HepG2 (cell line): ENCODE measurements around the gene GATM. TPM values are rescaled to one million over a fixed set of nuclear protein-coding genes. Genes with fewer than 3 reads are reported as not detected.

ENCODE experiments used
- ATAC-seq: fragments of 200-7000 bp; cut with Tn5 transposase; 3 replicates; pipeline ENCODE4 v1.9.1; 2020; ENCODE audit warnings: mild to moderate bottlenecking, moderate library complexity
- BruUV-seq: library from RNA; stranded (reverse); fragments of 400-500 nt; replicated peaks from 2 replicates; lab custom pipeline; 2021; lab: Mats Ljungman, UMichigan
- CTCF ChIA-PET: fragments of 300-600 bp; formaldehyde crosslinking; extraction: SDS; loops from one replicate; lab custom pipeline; 2021; ENCODE audit warnings: low total read pairs, inconsistent platforms, low intra/inter-chr PET ratio; lab: Yijun Ruan, JAX
- POLR2A ChIA-PET: fragments of 350-600 bp; sonication (Branson Sonifier 250); formaldehyde crosslinking; loops from one replicate; lab custom pipeline; 2020; ENCODE audit warnings: antibody characterized with exemption, inconsistent platforms; lab: Yijun Ruan, JAX
- DNase-seq: peaks from one replicate; pipeline ENCODE4 v3.0.0-alpha.2; 2015; ENCODE audit warnings: low spot score
- FAIRE-seq: peaks from 3 replicates; lab custom pipeline; 2011; peaks lifted over from hg19 to GRCh38; lab: Jason Lieb, UNC
- H2AFZ ChIP-seq: one replicate; pipeline ENCODE4 v1.6.1; 2011; ENCODE audit warnings: low read length, inconsistent platforms
- H3K27ac ChIP-seq: fragments of 300-600 bp; 3 replicates; pipeline ENCODE4 v1.8.0; 2011; ENCODE audit warnings: mixed run types, mild to moderate bottlenecking, mixed read lengths, low read length, inconsistent platforms; ENCODE audit not compliant: insufficient read depth; ENCODE audit errors: extremely low read length
- H3K27me3 ChIP-seq, 2 experiments: fragments of 200-600 bp in 1 of 2; 2 replicates in 1 of 2; 3 replicates in 1 of 2; pipeline versions ENCODE4 v1.6.0 to v1.8.0; 2011; ENCODE audit warnings: low read length in 2 of 2, mild to moderate bottlenecking in 2 of 2, moderate library complexity in 2 of 2, inconsistent platforms in 1 of 2; ENCODE audit not compliant: insufficient read depth in 2 of 2, control insufficient read depth in 1 of 2
- H3K36me3 ChIP-seq, 2 experiments: fragments of 200-600 bp in 1 of 2; replicated peaks in 1 of 2; 2 replicates in 1 of 2; 3 replicates in 1 of 2; pipeline versions ENCODE4 v1.5.1 to v1.8.0; 2011; ENCODE audit warnings: low read length in 2 of 2, inconsistent platforms in 1 of 2; ENCODE audit not compliant: insufficient read depth in 2 of 2, control insufficient read depth in 1 of 2
- H3K4me1 ChIP-seq: 2 replicates; pipeline ENCODE4 v1.5.1; 2012; ENCODE audit warnings: low read length, inconsistent platforms; ENCODE audit not compliant: insufficient read depth
- H3K4me2 ChIP-seq: 2 replicates; pipeline ENCODE4 v1.6.0; 2011; ENCODE audit warnings: low read depth, low read length, inconsistent platforms
- H3K4me3 ChIP-seq, 3 experiments: fragments of 200-600 bp in 1 of 3; sonication (generic), shearing (Covaris generic) in 1 of 3; replicated peaks in 1 of 3; 2 replicates each; pipeline ENCODE4 v1.5.1; 2011 to 2016; ENCODE audit warnings: low read length in 3 of 3, inconsistent platforms in 2 of 3, low read depth in 2 of 3, mild to moderate bottlenecking in 2 of 3, control low read depth in 1 of 3, mixed read lengths in 1 of 3; ENCODE audit not compliant: insufficient read depth in 1 of 3
- H3K79me2 ChIP-seq: one replicate; pipeline ENCODE4 v1.6.1; 2011; ENCODE audit warnings: low read length, inconsistent platforms; ENCODE audit not compliant: insufficient read depth
- H3K9ac ChIP-seq: 2 replicates; pipeline ENCODE4 v1.6.0; 2011; ENCODE audit warnings: mild to moderate bottlenecking, low read depth, low read length, inconsistent platforms; ENCODE audit not compliant: insufficient read depth
- H3K9me3 ChIP-seq: 2 replicates; pipeline ENCODE4 v1.5.1; 2012; ENCODE audit warnings: mild to moderate bottlenecking, low read length
- H4K20me1 ChIP-seq: 2 replicates; pipeline ENCODE4 v1.6.0; 2011; ENCODE audit warnings: inconsistent platforms, mild to moderate bottlenecking, low read length, moderate library complexity; ENCODE audit not compliant: insufficient read depth
- AHR ChIP-seq: IDR thresholded peaks from 2 replicates; pipeline ENCODE4 v1.6.1; 2018; ENCODE audit warnings: missing genetic modification reagents, missing compliant biosample characterization
- GTF3A ChIP-seq: sonication (generic); formaldehyde crosslinking; conservative IDR thresholded peaks from 2 replicates; pipeline ENCODE4 v1.4.0; 2020; ENCODE audit warnings: mild to moderate bottlenecking, missing genetic modification reagents
- PHF20 ChIP-seq: sonication (generic); formaldehyde crosslinking; IDR thresholded peaks from 2 replicates; pipeline ENCODE4 v1.5.0; 2020; ENCODE audit warnings: mild to moderate bottlenecking, missing genetic modification reagents
- TEAD3 ChIP-seq: optimal IDR thresholded peaks from 2 replicates; pipeline ENCODE3; 2016; ENCODE audit warnings: borderline replicate concordance
- THRA ChIP-seq: sonication (generic); formaldehyde crosslinking; IDR thresholded peaks from 2 replicates; pipeline ENCODE4 v1.4.0; 2020; ENCODE audit warnings: missing genetic modification reagents, borderline replicate concordance
- ZEB1 ChIP-seq: IDR thresholded peaks from 2 replicates; pipeline ENCODE4 v1.6.1; 2012; ENCODE audit warnings: mild to moderate bottlenecking, low read depth, inconsistent platforms; ENCODE audit not compliant: insufficient replicate concordance
- ZNF264 ChIP-seq: sonication (generic); formaldehyde crosslinking; IDR thresholded peaks from 2 replicates; pipeline ENCODE4 v1.4.0; 2020; ENCODE audit warnings: missing genetic modification reagents
- ZNF343 ChIP-seq: sonication (generic); formaldehyde crosslinking; IDR thresholded peaks from 2 replicates; pipeline ENCODE4 v1.4.0; 2020; ENCODE audit warnings: mild to moderate bottlenecking, missing genetic modification reagents
- ZNF772 ChIP-seq: sonication (generic); formaldehyde crosslinking; IDR thresholded peaks from 2 replicates; pipeline ENCODE4 v1.5.0; 2020; ENCODE audit warnings: mild to moderate bottlenecking, missing genetic modification reagents
- ZSCAN25 ChIP-seq: sonication (generic); formaldehyde crosslinking; IDR thresholded peaks from 2 replicates; pipeline ENCODE4 v1.8.0; 2022; ENCODE audit warnings: mild to moderate bottlenecking, missing genetic modification reagents
- ZSCAN31 ChIP-seq: sonication (generic); formaldehyde crosslinking; IDR thresholded peaks from 2 replicates; pipeline ENCODE4 v1.5.0; 2020; ENCODE audit warnings: low read depth, mild to moderate bottlenecking, missing genetic modification reagents
- WGBS: methylation state at CpG from one replicate; pipeline ENCODE4 v1.1.6; 2017; ENCODE audit warnings: low lambda C conversion rate; 5-methylcytosine and 5-hydroxymethylcytosine counted together
- in situ Hi-C: cut with HindIII; loops from 2 replicates; pipeline ENCODE4 v1.10.0; 2017; ENCODE audit warnings: low pct_unique_long_range_greater_than_20kb; ENCODE audit not compliant: extremely low pct_ligation_motif_present
- intact Hi-C: fragments of 100-400 bp; cut with micrococcal nuclease; formaldehyde crosslinking; loops from one replicate; pipeline ENCODE4 v1.10.0; 2022; ENCODE audit not compliant: unreplicated experiment
- polyA plus RNA-seq, 8 experiments: library from polyadenylated mRNA; depleted of rRNA in 3 of 8; stranded (reverse) in 7 of 8; unstranded in 1 of 8; fragments of >200 nt; fragmentation: Illumina TruSeq in 4 of 8; extraction: Trizol in 4 of 8; gene quantifications; 2 replicates each; pipeline versions ENCODE4 v1.2.1 to v1.2.3, GENCODE V29; 2011 to 2016; ENCODE audit warnings: low read depth in 4 of 8, missing spikeins in 1 of 8, mixed read lengths in 1 of 8; ENCODE audit not compliant: insufficient read depth in 1 of 8
- total RNA-seq, 5 experiments: library from RNA; depleted of rRNA; stranded (reverse); fragments of >200 nt; fragmentation: Illumina TruSeq; extraction: Trizol; gene quantifications; 2 replicates each; pipeline ENCODE4 v1.2.3, GENCODE V29; 2016; ENCODE audit warnings: low read depth in 1 of 5
- TF ChIP-seq, protein P1 (sequence below): sonication (generic); formaldehyde crosslinking; conservative IDR thresholded peaks from 2 replicates; pipeline ENCODE4 v1.5.0; 2020; ENCODE audit warnings: missing genetic modification reagents

The GATM gene
- total and polyA plus RNA-seq, 2 of the 13 experiments (the other 11 are each of a cell fraction or from before 2014, with no cell fraction given) = 2.1 to 16.8 TPM

- BruUV-seq = no TSS peak
- ChIA-PET POLR2A (interaction anchor here (0.7 kb wide), 1 partner anchor 45 kb away, joined by 3 read pairs; no protein-coding TSS in a partner anchor), CTCF (no interaction called here)
- Histone ChIP-seq H3K4me3 (no peak overlapping the region), H3K4me1 (peaks cover 74% of the 10 kb centered on the region), H3K36me3 (no peaks in the 10 kb centered on the region), H3K4me2 (peak overlapping the region; percentile 13), H3K79me2 (no peaks in the 10 kb centered on the region)
- peak; percentile 12 for FAIRE-seq
- ATAC-seq = peak; percentile 76
- WGBS = 67% methylated on average over 3 of the region's 3 CpGs
- TF ChIP-seq TEAD3 (CRISPR knock-in tag) = peak; percentile 51
- TF ChIP-seq, protein P1, sequence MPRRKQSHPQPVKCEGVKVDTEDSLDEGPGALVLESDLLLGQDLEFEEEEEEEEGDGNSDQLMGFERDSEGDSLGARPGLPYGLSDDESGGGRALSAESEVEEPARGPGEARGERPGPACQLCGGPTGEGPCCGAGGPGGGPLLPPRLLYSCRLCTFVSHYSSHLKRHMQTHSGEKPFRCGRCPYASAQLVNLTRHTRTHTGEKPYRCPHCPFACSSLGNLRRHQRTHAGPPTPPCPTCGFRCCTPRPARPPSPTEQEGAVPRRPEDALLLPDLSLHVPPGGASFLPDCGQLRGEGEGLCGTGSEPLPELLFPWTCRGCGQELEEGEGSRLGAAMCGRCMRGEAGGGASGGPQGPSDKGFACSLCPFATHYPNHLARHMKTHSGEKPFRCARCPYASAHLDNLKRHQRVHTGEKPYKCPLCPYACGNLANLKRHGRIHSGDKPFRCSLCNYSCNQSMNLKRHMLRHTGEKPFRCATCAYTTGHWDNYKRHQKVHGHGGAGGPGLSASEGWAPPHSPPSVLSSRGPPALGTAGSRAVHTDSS (CRISPR knock-in tag) = no peak
- TF ChIP-seq, all 625 proteins: peak for 1
- in situ Hi-C loops (no loop called here), intact Hi-C loops (loop anchor here (2.0 kb wide), 1 partner anchor 40 kb away; no protein-coding TSS in a partner anchor)
- Histone ChIP-seq H3K9me3 (no peaks in the 10 kb centered on the region), H3K27ac (peak overlapping the region; percentile 61), H3K27me3 (no peaks in the 10 kb centered on the region), H4K20me1 (no peaks in the 10 kb centered on the region), H3K9ac (no peak overlapping the region), H2AFZ (no peak overlapping the region)
- peak; percentile 28 for DNase-seq
Measured at GRCh38 chr15:45346381-45346780, 32.0 kb downstream of the GATM start.

DNA sequence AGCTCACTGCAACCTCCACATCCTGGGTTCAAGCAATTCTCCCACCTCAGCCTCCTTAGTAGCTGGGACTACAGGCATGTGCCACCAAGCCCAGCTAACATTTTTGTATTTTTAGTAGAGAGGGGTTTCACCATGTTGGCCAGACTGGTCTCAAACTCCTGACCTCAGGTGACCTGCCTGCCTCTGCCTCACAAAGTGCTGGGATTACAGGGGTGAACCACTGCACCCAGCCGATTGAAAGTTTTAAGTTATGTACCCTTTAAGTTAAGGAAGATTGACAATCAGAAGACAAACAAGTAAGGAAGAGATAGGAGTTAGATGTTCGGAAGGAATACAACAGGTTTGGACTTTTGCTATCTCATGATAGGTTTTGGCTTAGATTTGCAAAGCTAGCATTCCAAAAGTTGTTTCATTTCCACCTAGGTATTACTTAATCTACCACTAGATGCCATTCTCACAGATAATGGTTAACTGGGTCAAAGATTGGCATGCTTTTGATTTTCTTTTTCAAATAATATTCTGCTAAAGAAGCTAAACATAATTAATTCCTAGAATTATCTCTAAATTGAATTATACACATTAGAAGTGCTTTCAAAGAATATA is 35.0 kb downstream of the GATM start:
- 27% methylated on average over 2 of the region's 2 CpGs for WGBS
- POLR2A ChIA-PET = interaction anchor here (0.9 to 1.5 kb wide), 2 partner anchors 15 to 59 kb away, joined by 3 to 4 read pairs; a partner anchor contains a TSS
- H3K9ac ChIP-seq = no peak overlapping the region
- in situ Hi-C loops (loop anchor here (5.0 kb wide), 1 partner anchor 39 kb away; no protein-coding TSS in a partner anchor), intact Hi-C loops (no loop called here)
- H3K27me3 ChIP-seq = no peaks in the 10 kb centered on the region
- H3K9me3 ChIP-seq = no peaks in the 10 kb centered on the region
- no peaks in the 10 kb centered on the region for H3K36me3 ChIP-seq
- DNase-seq = peak; percentile 29
- no peak overlapping the region for H3K4me3 ChIP-seq
- TF ChIP-seq AHR (CRISPR knock-in tag) (no peak), ZNF264 (CRISPR knock-in tag) (0 out of 2 replicates have a peak, but pooled peaks have one; percentile 25), ZNF343 (CRISPR knock-in tag) (no peak), ZEB1 (no peak), ZSCAN31 (CRISPR knock-in tag) (no peak), GTF3A (CRISPR knock-in tag) (no peak), ZSCAN25 (0 out of 2 replicates have a peak, but pooled peaks have one; percentile 21), ZNF772 (CRISPR knock-in tag) (no peak), THRA (CRISPR knock-in tag) (peak; percentile 69; the same call in 1 of the 2 replicates), PHF20 (CRISPR knock-in tag) (no peak)
- H3K4me2 ChIP-seq = no peak overlapping the region
- peaks cover 95% of the 10 kb centered on the region for H3K4me1 ChIP-seq
- no peak overlapping the region for H2AFZ ChIP-seq
- H3K27ac ChIP-seq = peak overlapping the region; percentile 23
- CTCF ChIA-PET = no interaction called here
- no peaks in the 10 kb centered on the region for H4K20me1 ChIP-seq
- ATAC-seq = no peak
- no TSS peak for BruUV-seq
- no peaks in the 10 kb centered on the region for H3K79me2 ChIP-seq
- peak; percentile 49 for FAIRE-seq
